GM21717 (cell line): Measurements from ENCODE around the gene GANAB.
A peak's percentile ranks its signal among the peaks of the same experiment; 100 is the strongest.
"Not testable (repeated sequence)": the region's sequence is repeated elsewhere in the genome, so short reads cannot be mapped to it uniquely, and the experiment has no call there.

Experiments used
- ATAC-seq: cut with Tn5 transposase; IDR thresholded peaks from one replicate; pipeline ENCODE4 v1.9.1; 2021; ENCODE audit warnings: mild to moderate bottlenecking, moderate library complexity; ENCODE audit not compliant: unreplicated experiment

The GANAB gene

GRCh38 chr11:62627713-62628112 lies 18.7 kb downstream of the GANAB start:
- no peak for ATAC-seq

GRCh38 chr11:62622476-62623089 lies 23.8 kb downstream of the GANAB start:
- ATAC-seq: no peak

GRCh38 chr11:62621567-62622470 lies 24.6 kb downstream of the GANAB start, which contains the start of gene B3GAT3:
TSS of gene B3GAT3 (minus strand) at chr11:62621986. CDS start at chr11:62621947, 39 bp downstream.
- peak; percentile 83 for ATAC-seq

- ATAC-seq: no peak
Observed at GRCh38 chr11:62621027-62621566, 25.3 kb downstream of the GANAB start.

- ATAC-seq: not testable (repeated sequence)
Observed at GRCh38 chr11:62616957-62617356, 29.5 kb downstream of the GANAB start.

- no peak for ATAC-seq
Observed at GRCh38 chr11:62615521-62615920, 30.9 kb downstream of the GANAB start.

GRCh38 chr11:62614275-62614674 lies 32.1 kb downstream of the GANAB start:
- ATAC-seq: no peak

- no peak for ATAC-seq
Observed at GRCh38 chr11:62613291-62613778, 33.1 kb downstream of the GANAB start.

GRCh38 chr11:62612366-62613290 lies 33.8 kb downstream of the GANAB start, which contains the start of the genes EML3 and ROM1:
TSS of gene EML3 (minus strand) at chr11:62612775. CDS start at chr11:62612457, 318 bp downstream.
TSS of gene ROM1 (plus strand) at chr11:62613257. CDS start at chr11:62613282, 25 bp downstream.
- ATAC-seq: peak; percentile 50

GRCh38 chr11:62611705-62612365 lies 34.6 kb downstream of the GANAB start:
- peak; percentile 13 for ATAC-seq

GRCh38 chr11:62610814-62611704 lies 35.4 kb downstream of the GANAB start:
- no peak for ATAC-seq

- ATAC-seq: no peak
Observed at GRCh38 chr11:62610403-62610802, 36.0 kb downstream of the GANAB start.

- no peak for ATAC-seq
Observed at GRCh38 chr11:62608776-62609175, 37.6 kb downstream of the GANAB start.

- no peak for ATAC-seq
Observed at GRCh38 chr11:62607714-62608113, 38.7 kb downstream of the GANAB start.

- ATAC-seq: no peak
Observed at GRCh38 chr11:62605902-62606301, 40.5 kb downstream of the GANAB start.

- ATAC-seq: no peak
Observed at GRCh38 chr11:62605467-62605866, 40.9 kb downstream of the GANAB start.

- ATAC-seq: no peak
Observed at GRCh38 chr11:62604460-62605120, 41.8 kb downstream of the GANAB start.

GRCh38 chr11:62603776-62604299 lies 42.6 kb downstream of the GANAB start:
- no peak for ATAC-seq
